ENCODE data around the gene FBRS. TPM values are rescaled to one million over a fixed set of nuclear protein-coding genes. Genes with fewer than 3 reads are reported as not detected.

FBRS gene
- total RNA-seq, 1 experiment from 2014 or later = 128 TPM

GRCh38 chr16:30667361-30667905 lies 9.2 kb downstream of the FBRS start:
- Histone ChIP-seq H4K20me1 (ENCODE audit: insufficient read depth) (peaks cover 27% of the 10 kb centered on the region), H3K4me1 (replicated peaks; ENCODE audit: insufficient read depth) (no peaks in the 10 kb centered on the region), H3K4me3 (no peak overlapping the region), H3K36me3 (ENCODE audit: low read depth) (peaks cover 28% of the 10 kb centered on the region), H3K27me3 (ENCODE audit: insufficient read depth, low read depth) (no peaks in the 10 kb centered on the region), H3K79me2 (ENCODE audit: low read depth) (peaks cover 14% of the 10 kb centered on the region), H3K9me2 (ENCODE audit: insufficient read depth) (no peaks in the 10 kb centered on the region), H3K27ac (no peak overlapping the region), H3K9me3 (ENCODE audit: insufficient read depth, low read depth) (no peaks in the 10 kb centered on the region), H3F3A (ENCODE audit: insufficient read depth, low read depth) (peaks cover 8% of the 10 kb centered on the region; the same call in 1 of the 2 replicates), H3K4me2 (no peak overlapping the region), H2AFZ (no peak overlapping the region)
- CTCF ChIA-PET = interaction anchor here (0.6 kb wide), 2 partner anchors 18 to 50 kb away, joined by 3 to 6 read pairs; no protein-coding TSS in a partner anchor
- intact Hi-C loops (cut with micrococcal nuclease; ENCODE audit: unreplicated experiment) = no loop called here
- no peak for TF ChIP-seq EZH2 (IDR thresholded peaks at IDR 0.05; ENCODE audit: low read depth)
- TF ChIP-seq CTCF (conservative IDR thresholded peaks at IDR 0.05) = no peak
- BruUV-seq (replicated peaks) = no TSS peak
- DNase-seq = no peak
- POLR2A ChIA-PET (ENCODE audit: unreplicated experiment) = interaction anchor here (0.6 kb wide), 1 partner anchor 825 kb away, joined by 3 read pairs; no protein-coding TSS in a partner anchor

- no TSS peak for BruUV-seq (replicated peaks)
- H3K36me3 ChIP-seq (ENCODE audit: low read depth) = peaks cover 21% of the 10 kb centered on the region
Observed at GRCh38 chr16:30668393-30668792, 10.2 kb downstream of the FBRS start.

More at GRCh38 chr16:30668393-30668792, 10.2 kb downstream of the FBRS start:
- Histone ChIP-seq H3K27me3 (ENCODE audit: insufficient read depth, low read depth) (no peaks in the 10 kb centered on the region), H3K4me1 (replicated peaks; ENCODE audit: insufficient read depth) (no peaks in the 10 kb centered on the region), H4K20me1 (ENCODE audit: insufficient read depth) (peaks cover 22% of the 10 kb centered on the region), H3K9me2 (ENCODE audit: insufficient read depth) (no peaks in the 10 kb centered on the region), H3K79me2 (ENCODE audit: low read depth) (peaks cover 5% of the 10 kb centered on the region), H3K27ac (no peak overlapping the region), H3K9me3 (ENCODE audit: insufficient read depth, low read depth) (no peaks in the 10 kb centered on the region), H2AFZ (no peak overlapping the region), H3K4me2 (no peak overlapping the region), H3K4me3 (no peak overlapping the region), H3F3A (ENCODE audit: insufficient read depth, low read depth) (peaks cover 8% of the 10 kb centered on the region; the same call in 1 of the 2 replicates)
- intact Hi-C loops (cut with micrococcal nuclease; ENCODE audit: unreplicated experiment) = no loop called here
- TF ChIP-seq EZH2 (IDR thresholded peaks at IDR 0.05; ENCODE audit: low read depth) = no peak
- TF ChIP-seq CTCF (conservative IDR thresholded peaks at IDR 0.05) = no peak
- CTCF ChIA-PET = interaction anchor here (0.6 kb wide), 1 partner anchor 49 kb away, joined by 3 read pairs; no protein-coding TSS in a partner anchor
- DNase-seq = no peak
- POLR2A ChIA-PET (ENCODE audit: unreplicated experiment) = no interaction called here

Data from PC-9 (cell line).